B cell (primary cell): ENCODE results near the gene ZNF581. TPM values are rescaled to one million over a fixed set of nuclear protein-coding genes. Genes with fewer than 3 reads are reported as not detected.
A peak's percentile ranks its signal among the peaks of the same experiment; 100 is the strongest.

Experiments used
- ATAC-seq: fragments of 200-7000 bp; cut with Tn5 transposase; one replicate; pipeline ENCODE4 v1.10.0; 2021; ENCODE audit warnings: low read depth, mild to moderate bottlenecking, moderate number of reproducible peaks, moderate library complexity
- CTCF ChIA-PET: fragments of 350-600 bp; sonication (Branson Sonifier 250); formaldehyde crosslinking; loops from one replicate; lab custom pipeline; 2021; ENCODE audit warnings: antibody characterized with exemption, inconsistent platforms; lab: Charles Lee
- POLR2A ChIA-PET: fragments of 350-600 bp; sonication (Branson Sonifier 250); formaldehyde crosslinking; loops from one replicate; lab custom pipeline; 2021; ENCODE audit warnings: antibody characterized with exemption; lab: Charles Lee
- DNase-seq: peaks from one replicate; pipeline ENCODE4 v3.0.0; 2013
- H2AFZ ChIP-seq: 2 replicates; pipeline ENCODE4 v1.6.1; 2012; ENCODE audit warnings: mild to moderate bottlenecking, low read depth, low read length; ENCODE audit not compliant: insufficient read depth, poor library complexity, severe bottlenecking
- H3K27ac ChIP-seq, 2 donors: 1 replicate in 1 of 2; 2 replicates in 1 of 2; pipeline ENCODE4 v1.5.1; 2012 to 2013; ENCODE audit warnings: low read length in 2 of 2, mild to moderate bottlenecking in 2 of 2, moderate library complexity in 1 of 2
- H3K27me3 ChIP-seq, 4 experiments: fragments of 200-600 bp in 1 of 4; sonication (generic) in 1 of 4; replicated peaks in 1 of 4; 1 replicate in 2 of 4; 2 replicates in 2 of 4; pipeline versions ENCODE4 v1.6.1 to v1.7.0; 2013 to 2016; ENCODE audit warnings: low read length in 3 of 4, mild to moderate bottlenecking in 2 of 4, mixed read lengths in 1 of 4, moderate library complexity in 1 of 4; ENCODE audit not compliant: insufficient read depth in 4 of 4, control insufficient read depth in 3 of 4; ENCODE audit errors: control extremely low read depth in 1 of 4
- H3K36me3 ChIP-seq, 2 experiments: replicated peaks in 1 of 2; 1 replicate in 1 of 2; 2 replicates in 1 of 2; pipeline versions ENCODE4 v1.6.1 to v1.7.1; 2013; ENCODE audit warnings: low read length in 1 of 2; ENCODE audit not compliant: insufficient read depth in 2 of 2, control insufficient read depth in 1 of 2; ENCODE audit errors: control extremely low read depth in 1 of 2, extremely low read depth in 1 of 2
- H3K4me1 ChIP-seq, 2 donors: fragments of 200-600 bp in 1 of 2; sonication (generic) in 1 of 2; 1 replicate in 1 of 2; 2 replicates in 1 of 2; pipeline versions ENCODE4 v1.5.1 to v1.6.1; 2013 to 2017; ENCODE audit warnings: low read length in 2 of 2; ENCODE audit not compliant: control insufficient read depth in 2 of 2, insufficient read depth in 2 of 2
- H3K4me2 ChIP-seq: replicated peaks from 2 replicates; pipeline ENCODE3; 2012; ENCODE audit warnings: mild to moderate bottlenecking, low read depth, low read length; ENCODE audit not compliant: poor library complexity, severe bottlenecking
- H3K4me3 ChIP-seq, 5 experiments: fragments of 200-600 bp in 1 of 5; sonication (generic) in 1 of 5; 1 replicate in 3 of 5; 2 replicates in 2 of 5; pipeline versions ENCODE4 v1.5.1 to v1.7.0; 2011 to 2016; ENCODE audit warnings: low read length in 4 of 5, mild to moderate bottlenecking in 4 of 5, low read depth in 2 of 5, control low read depth in 1 of 5, moderate library complexity in 1 of 5; ENCODE audit not compliant: insufficient read depth in 1 of 5; ENCODE audit errors: control extremely low read depth in 1 of 5, extremely low read depth in 1 of 5
- H3K79me2 ChIP-seq: fragments of 200-600 bp; sonication (generic); one replicate; pipeline ENCODE4 v1.6.0; 2016; ENCODE audit warnings: low read length; ENCODE audit not compliant: control insufficient read depth, insufficient read depth
- H3K9ac ChIP-seq: fragments of 200-600 bp; sonication (generic); 2 replicates; pipeline ENCODE4 v1.6.1; 2017; ENCODE audit warnings: mild to moderate bottlenecking, low read length, moderate library complexity
- H3K9me3 ChIP-seq, 3 donors: one replicate each; pipeline versions ENCODE4 v1.6.1 to v1.7.1; 2013; ENCODE audit warnings: low read length in 2 of 3; ENCODE audit not compliant: control insufficient read depth in 2 of 3, insufficient read depth in 1 of 3; ENCODE audit errors: control extremely low read depth in 1 of 3
- H4K20me1 ChIP-seq: 2 replicates; pipeline ENCODE4 v1.6.0; 2012; ENCODE audit warnings: mild to moderate bottlenecking, low read length; ENCODE audit not compliant: insufficient read depth, control insufficient read depth, poor library complexity, severe bottlenecking
- H3K27ac Mint-ChIP-seq: one replicate; pipeline ENCODE4 v1.8.0; 2021; ENCODE audit warnings: mixed read lengths
- H3K27me3 Mint-ChIP-seq: one replicate; pipeline ENCODE4 v1.8.0; 2021; ENCODE audit warnings: mixed read lengths
- H3K4me1 Mint-ChIP-seq: one replicate; pipeline ENCODE4 v1.8.0; 2021; ENCODE audit warnings: mixed read lengths
- H3K4me3 Mint-ChIP-seq: one replicate; pipeline ENCODE4 v1.8.0; 2021; ENCODE audit warnings: mixed read lengths
- H3K9me3 Mint-ChIP-seq: one replicate; pipeline ENCODE4 v1.8.0; 2022; ENCODE audit warnings: mixed read lengths; ENCODE audit not compliant: insufficient read depth
- CTCF ChIP-seq: fragments of 200-600 bp; IDR thresholded peaks from one replicate; pipeline ENCODE4 v1.8.0; 2022; ENCODE audit warnings: antibody characterized with exemption, mild to moderate bottlenecking
- EZH2 ChIP-seq: IDR thresholded peaks from 2 replicates; pipeline ENCODE4 v1.6.1; 2012; ENCODE audit warnings: borderline replicate concordance, low read depth, mild to moderate bottlenecking, moderate library complexity, low read length; ENCODE audit not compliant: insufficient read depth, poor library complexity, severe bottlenecking
- WGBS: methylation state at CpG from one replicate; pipeline ENCODE4 v1.1.5; 2013; ENCODE audit warnings: missing lambda C conversion rate; ENCODE audit not compliant: insufficient coverage; 5-methylcytosine and 5-hydroxymethylcytosine counted together
- intact Hi-C: fragments of 100-400 bp; cut with micrococcal nuclease; formaldehyde crosslinking; loops from one replicate; pipeline ENCODE4 v1.10.0; 2022
- polyA plus RNA-seq: library from polyadenylated mRNA; depleted of rRNA; stranded (reverse); fragments of >200 nt; gene quantifications from 2 replicates; pipeline ENCODE4 v1.2.3, GENCODE V29; 2012
- total RNA-seq, 2 donors: library from RNA; stranded (reverse); fragments of 120-200 nt in 1 of 2; gene quantifications; 1 replicate in 1 of 2; 2 replicates in 1 of 2; pipeline versions ENCODE4 v1.2.3 to v1.2.4, GENCODE V29; 2013 to 2022

The ZNF581 gene
- total and polyA plus RNA-seq, 2 donors (not counting 1 experiment from before 2014, with no cell fraction given), result 48.2 to 51.3 TPM

GRCh38 chr19:55611300-55611982, 32.0 kb upstream of the ZNF581 start:
- 87% methylated on average over 11 of the region's 15 CpGs for WGBS
- CTCF ChIA-PET, result interaction anchor here (0.6 to 4.9 kb wide), 3 partner anchors 21 to 108 kb away, joined by 3 to 21 read pairs (median 3); no protein-coding TSS in a partner anchor
- ATAC-seq, result no peak
- H3K4me3 ChIP-seq, result no peak overlapping the region
- intact Hi-C loops, result no loop called here
- peaks cover 65% of the 10 kb centered on the region for H3K79me2 ChIP-seq
- peaks cover 55% of the 10 kb centered on the region for H3K4me1 Mint-ChIP-seq
- no peaks in the 10 kb centered on the region for H3K9me3 Mint-ChIP-seq
- peaks cover 17 to 24% of the 10 kb centered on the region in 2 donors for H3K4me1 ChIP-seq
- H3K27ac Mint-ChIP-seq, result peak overlapping the region; percentile 18
- no peak overlapping the region for H3K9ac ChIP-seq
- H3K9me3 ChIP-seq, result no peaks in the 10 kb centered on the region
- TF ChIP-seq EZH2 (no peak), CTCF (no peak)
- peaks cover 35% of the 10 kb centered on the region for H4K20me1 ChIP-seq
- H3K4me2 ChIP-seq, result peak overlapping the region; percentile 20
- no peak overlapping the region for H3K4me3 Mint-ChIP-seq
- no peaks in the 10 kb centered on the region for H3K27me3 Mint-ChIP-seq
- no peak for DNase-seq
- no peak overlapping the region for H2AFZ ChIP-seq
- H3K36me3 ChIP-seq, result peaks cover 0 to 18% of the 10 kb centered on the region in 2 experiments
- POLR2A ChIA-PET, result no interaction called here
- peak overlapping the region in 1 of 2 donors; percentile 70 for H3K27ac ChIP-seq
- no peaks in the 10 kb centered on the region for H3K27me3 ChIP-seq

GRCh38 chr19:55611983-55612645, 31.3 kb upstream of the ZNF581 start:
- Mint-ChIP-seq H3K27me3 (no peaks in the 10 kb centered on the region), H3K4me3 (no peak overlapping the region), H3K4me1 (peaks cover 48% of the 10 kb centered on the region), H3K27ac (peak overlapping the region; percentile 18), H3K9me3 (no peaks in the 10 kb centered on the region)
- TF ChIP-seq EZH2 (no peak), CTCF (no peak)
- peak; percentile 54 for ATAC-seq
- CTCF ChIA-PET, result interaction anchor here (0.6 to 4.9 kb wide), 2 partner anchors 20 to 96 kb away, joined by 3 to 21 read pairs; no protein-coding TSS in a partner anchor
- intact Hi-C loops, result no loop called here
- Histone ChIP-seq H3K4me2 (peak overlapping the region; percentile 20), H3K9me3 (no peaks in the 10 kb centered on the region), H3K79me2 (peaks cover 64% of the 10 kb centered on the region), H3K4me3 (no peak overlapping the region), H3K9ac (no peak overlapping the region), H3K4me1 (peaks cover 14 to 18% of the 10 kb centered on the region in 2 donors), H3K36me3 (peaks cover 0 to 23% of the 10 kb centered on the region in 2 experiments), H3K27me3 (no peaks in the 10 kb centered on the region), H2AFZ (no peak overlapping the region), H3K27ac (peak overlapping the region; percentile 58 to 70), H4K20me1 (peaks cover 40% of the 10 kb centered on the region)
- DNase-seq, result peak; percentile 38
- POLR2A ChIA-PET, result interaction anchor here (1.0 kb wide), 1 partner anchor 13 kb away, joined by 3 read pairs; the partner anchor contains the start of gene FIZ1
- 46% methylated on average over 3 of the region's 3 CpGs for WGBS
